ENCODE data around the gene ARHGEF11.

Gene ARHGEF11

DNA sequence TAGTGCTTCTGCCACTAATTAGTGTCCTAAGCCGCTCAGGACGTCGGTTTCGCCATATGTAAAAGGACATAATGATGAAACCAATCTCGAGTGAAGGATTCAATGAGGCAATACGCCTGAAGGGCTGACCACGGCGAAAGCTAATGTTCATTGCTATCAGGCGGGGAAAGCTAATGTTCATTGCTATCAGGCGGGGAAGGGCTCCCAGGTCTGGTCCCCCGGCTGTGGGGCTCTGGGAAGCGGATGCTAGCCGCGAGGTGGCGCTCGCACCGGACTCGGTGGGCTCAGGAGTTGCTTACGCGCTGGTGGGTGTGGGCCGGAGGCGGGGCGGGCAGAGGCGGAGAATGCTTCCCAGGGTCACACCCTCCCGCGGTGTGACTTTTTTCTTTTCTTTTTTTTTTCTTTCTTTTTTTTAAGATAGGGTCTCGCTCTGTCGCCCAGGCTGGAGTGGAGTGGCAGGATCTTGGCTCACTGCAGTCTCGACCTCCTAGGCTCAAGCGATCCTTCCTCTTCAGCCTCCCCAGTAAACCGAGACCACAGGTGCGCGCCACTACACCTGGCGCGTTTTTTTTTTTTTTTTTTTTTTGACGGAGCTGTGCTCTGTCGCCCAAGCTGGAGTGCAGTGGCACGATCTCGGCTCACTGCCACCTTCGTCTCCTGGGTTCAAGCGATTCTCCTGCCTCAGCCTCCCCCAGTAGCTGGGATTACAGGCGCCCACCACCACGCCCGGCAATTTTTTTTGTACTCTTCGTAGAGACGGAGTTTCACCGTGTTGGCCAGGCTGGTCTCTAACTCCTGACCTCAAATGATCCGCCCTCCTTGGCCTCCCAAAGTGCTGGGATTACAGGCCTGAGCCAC lies 153.1 kb downstream of the ARHGEF11 start:
- DNase-seq = peak; percentile 90

DNA sequence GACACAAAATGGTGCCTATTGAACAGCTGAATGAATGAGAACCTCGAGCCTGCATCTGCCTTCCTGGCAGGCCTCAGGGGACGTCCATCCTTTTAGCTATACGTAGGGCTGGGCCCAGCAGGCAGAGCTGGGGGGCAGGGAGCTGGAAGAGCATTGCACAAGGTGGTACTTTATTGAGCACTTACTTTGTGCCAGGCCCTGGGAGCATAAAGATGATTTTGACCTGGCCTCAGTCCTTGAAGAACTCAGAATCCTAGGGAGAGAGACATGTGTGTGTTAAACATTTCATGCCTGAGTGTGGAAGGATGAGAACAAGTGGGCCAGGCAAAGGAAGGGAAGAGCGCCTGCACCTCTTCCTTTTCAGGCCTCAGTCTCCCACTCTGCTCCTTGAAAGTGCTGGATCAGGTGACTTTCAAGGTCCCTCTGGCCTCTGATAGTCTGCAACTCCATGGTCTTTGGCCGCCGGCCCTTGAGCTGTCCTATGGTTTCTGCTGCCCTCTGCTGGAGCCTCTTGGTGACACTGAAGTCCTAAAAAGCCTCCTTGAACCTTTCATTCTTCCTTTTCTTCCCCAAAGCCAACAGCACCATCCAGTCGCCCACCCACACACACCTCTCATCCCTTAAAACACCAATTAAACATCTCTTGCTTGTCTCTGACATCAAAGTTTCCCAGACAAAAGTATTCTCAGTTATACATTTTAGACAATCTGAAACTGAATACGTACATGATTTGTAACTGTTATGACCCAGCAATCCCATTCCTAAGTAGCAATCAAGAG lies 155.6 kb downstream of the ARHGEF11 start:
- peak; percentile 57 for DNase-seq

DNA sequence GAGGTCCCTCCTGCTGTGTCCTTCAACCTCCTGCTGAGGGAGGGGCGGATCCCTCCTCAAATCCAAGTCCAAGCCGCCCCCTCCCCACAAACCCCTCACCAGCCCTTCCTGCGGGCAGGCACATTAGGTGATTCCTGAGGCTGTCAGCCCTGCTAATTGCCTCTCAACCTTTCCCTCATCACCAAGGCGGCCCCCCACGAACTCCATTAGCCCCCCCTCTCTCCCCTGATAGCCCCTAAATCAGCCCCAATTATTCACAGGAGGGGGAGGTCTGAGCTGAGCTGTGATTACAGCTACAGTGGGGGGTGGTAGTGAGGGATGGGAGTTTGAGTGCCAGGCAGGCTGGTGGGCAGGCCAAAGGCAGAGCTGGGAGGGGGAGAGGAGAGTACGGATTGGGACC lies 157.8 kb downstream of the ARHGEF11 start:
- DNase-seq = no peak

DNA sequence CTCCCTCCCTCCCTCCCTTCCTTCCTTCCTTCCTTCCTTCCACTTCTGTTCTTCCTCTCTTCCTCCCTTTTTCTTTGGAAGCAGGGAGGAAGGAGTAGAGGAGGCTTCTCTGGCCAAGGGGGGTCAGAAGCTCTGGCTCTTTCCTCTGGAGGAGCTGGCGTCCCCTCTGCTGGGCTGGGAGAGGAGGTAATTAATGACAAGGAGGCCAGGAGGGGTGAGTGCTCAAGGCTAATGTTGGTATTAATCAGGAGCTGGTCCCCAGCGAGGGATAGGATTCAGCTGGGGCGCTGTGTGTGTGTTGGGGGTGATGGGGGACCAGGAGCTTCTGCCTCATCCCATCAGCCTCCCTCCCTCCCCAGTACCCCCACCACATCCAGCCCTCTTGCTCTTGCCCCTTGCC lies 158.2 kb downstream of the ARHGEF11 start:
- DNase-seq = no peak

DNA sequence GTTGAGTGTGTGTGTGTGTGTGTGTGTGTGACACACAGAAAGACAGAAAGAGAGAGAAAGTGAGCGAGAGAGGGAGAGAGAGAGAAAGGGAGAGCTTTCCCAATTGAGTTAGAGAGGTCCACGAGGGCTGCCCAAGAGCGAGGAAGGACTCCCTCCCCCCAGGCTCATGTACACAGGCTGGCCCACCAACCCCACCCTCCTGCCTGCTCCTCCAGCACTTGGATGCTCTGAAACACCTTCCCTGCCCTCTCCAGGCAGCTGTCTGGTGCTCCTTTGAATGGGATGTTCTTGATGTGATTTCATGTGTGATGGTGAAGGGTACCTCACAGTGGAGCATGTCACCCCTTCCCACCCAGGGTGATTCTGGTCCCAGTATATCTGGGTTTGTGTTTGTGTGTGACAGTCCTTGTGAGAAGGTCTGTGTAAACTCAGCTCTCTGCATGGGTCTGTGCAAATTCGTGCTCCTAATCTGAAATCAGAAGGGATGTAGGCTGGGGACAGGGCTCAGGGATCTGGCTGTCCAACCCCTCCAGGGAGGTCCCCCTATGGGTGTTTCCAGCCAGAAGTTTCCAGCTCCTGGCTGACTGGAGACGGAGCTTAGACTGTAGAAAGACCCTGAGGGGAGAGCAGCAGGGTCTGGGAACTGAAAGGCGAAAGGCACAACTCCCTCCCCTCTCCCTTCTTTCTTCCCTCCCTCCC lies 158.8 kb downstream of the ARHGEF11 start:
- no peak for DNase-seq

DNA sequence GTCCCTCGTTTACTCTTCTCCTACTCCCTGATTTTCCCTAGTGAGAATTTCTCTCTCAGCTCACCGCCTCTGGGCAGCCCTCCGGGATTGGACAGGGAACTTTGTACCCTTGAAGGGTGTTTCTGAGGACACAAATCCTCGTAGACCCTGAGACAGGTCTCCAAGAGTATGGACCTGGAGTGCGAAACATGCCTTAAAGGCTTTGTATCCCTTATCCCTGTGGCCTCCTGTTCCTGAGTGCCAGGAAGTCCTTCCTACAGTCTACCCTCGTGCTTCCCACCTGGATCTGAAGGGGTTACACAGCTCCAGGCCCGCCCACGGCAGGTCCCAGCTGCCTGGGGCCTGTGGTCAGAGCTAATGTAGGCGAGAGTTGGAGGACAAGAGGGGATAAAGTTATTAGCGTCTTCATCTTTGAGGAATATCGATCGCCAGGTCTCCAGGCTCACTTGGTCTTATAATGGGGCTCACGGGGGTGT lies 159.6 kb downstream of the ARHGEF11 start:
- no peak for DNase-seq

DNA sequence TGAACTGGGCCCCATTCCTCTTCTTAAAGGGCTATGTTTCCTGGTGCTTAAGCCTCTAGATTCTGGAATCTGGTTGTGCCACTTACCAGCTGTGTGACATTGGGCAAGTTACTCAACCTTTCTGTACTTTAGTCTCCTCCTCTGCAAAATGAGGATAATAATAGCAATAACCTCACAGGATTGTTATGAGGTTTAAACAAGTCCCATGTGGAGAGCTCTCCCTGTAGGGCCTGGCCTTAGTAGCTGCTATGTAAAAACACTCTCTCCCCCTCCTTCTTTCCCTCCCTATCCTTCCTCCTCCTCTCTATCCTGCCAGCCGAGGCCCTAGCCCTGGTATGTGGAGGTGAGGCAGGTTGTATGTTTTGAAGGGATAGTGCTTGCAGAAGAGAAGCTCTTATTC lies 160.2 kb downstream of the ARHGEF11 start:
- no peak for DNase-seq
